HG03064 (cell line): ENCODE data around the gene ATF5.
"Not testable (repeated sequence)": the region's sequence is repeated elsewhere in the genome, so short reads cannot be mapped to it uniquely, and the experiment has no call there.

Source experiments
- ATAC-seq: cut with Tn5 transposase; IDR thresholded peaks from one replicate; pipeline ENCODE4 v1.9.1; 2021; ENCODE audit warnings: low read depth; ENCODE audit not compliant: unreplicated experiment

Gene ATF5

DNA sequence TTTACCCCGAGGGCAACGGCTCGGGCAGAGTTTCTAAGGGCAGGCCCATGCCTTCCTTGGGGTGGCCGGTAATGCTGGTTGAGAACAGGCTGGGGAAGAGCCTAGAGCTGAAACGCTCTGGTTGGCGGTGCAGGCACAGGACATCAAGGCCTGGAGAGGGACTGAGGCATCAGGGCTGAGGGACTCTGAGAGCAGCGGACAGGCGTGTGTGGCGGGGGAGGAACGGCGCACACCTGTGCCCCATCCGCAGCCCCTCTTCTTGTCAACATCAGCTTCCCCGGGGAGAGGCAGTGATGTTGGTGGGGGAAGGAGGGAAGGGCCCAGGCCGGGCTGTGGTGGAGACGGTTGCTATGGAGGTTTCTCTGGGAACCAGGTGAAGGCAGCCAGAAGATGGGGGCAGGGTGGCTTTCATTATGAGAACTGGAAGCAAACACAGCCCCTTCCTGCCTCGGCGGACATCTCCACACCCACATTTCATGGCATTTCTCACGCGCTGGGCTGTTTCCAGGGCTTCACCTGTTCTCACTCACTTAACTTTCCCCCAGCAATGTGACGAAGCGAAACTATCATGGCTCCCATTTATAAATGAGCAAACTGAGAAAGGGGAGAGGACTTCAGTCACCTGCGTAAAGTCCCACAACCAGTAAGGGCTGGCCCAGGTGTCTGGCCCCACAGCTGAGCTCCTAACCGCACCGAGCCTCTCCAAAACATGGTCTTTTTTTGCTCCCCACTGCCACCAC is 8.2 kb upstream of the ATF5 start:
- no peak for ATAC-seq

DNA sequence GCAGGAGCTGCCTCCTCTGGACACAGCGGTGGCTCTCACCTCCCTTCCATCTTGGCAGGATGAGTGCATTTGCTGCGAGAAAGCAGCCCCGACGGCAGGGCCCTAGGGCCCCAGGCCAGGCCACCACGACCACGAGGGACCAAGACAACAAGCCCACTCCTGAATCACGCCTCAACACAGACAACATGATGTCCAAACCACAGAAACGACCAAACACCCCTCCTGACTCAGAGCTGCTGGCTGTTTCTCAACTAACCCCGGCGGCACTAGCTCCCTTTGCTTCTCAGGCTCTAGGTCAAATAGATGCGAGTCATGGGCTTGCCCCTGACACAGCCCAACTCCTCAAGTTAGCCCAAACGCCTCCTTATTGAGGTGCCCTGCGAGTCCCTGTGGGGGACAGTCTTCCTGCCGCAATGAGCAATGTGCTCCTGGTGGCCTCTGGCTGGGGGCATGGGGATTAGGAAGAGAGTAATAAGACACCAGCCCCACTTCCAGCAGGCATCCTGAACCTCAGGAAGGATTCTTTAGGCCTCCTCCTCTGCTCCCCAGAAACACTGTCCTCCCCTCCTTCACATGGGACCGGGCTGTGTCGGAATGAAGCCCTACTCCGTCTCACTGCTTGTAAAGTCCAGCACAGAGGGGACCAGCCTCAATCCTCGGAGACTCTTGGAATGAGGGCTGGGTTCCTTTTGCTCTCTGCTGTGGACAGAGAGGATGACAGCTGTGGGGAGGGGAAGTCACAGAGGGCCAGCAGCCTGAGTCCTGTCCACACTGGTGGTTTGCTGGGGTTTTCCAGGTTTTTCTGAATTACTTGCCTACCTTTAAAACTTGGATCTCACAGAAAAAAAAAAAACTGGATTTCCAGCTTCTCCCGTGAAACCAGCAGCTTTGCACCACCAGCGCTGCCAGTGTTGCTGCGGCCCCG is 6.9 kb upstream of the ATF5 start:
- ATAC-seq: no peak

DNA sequence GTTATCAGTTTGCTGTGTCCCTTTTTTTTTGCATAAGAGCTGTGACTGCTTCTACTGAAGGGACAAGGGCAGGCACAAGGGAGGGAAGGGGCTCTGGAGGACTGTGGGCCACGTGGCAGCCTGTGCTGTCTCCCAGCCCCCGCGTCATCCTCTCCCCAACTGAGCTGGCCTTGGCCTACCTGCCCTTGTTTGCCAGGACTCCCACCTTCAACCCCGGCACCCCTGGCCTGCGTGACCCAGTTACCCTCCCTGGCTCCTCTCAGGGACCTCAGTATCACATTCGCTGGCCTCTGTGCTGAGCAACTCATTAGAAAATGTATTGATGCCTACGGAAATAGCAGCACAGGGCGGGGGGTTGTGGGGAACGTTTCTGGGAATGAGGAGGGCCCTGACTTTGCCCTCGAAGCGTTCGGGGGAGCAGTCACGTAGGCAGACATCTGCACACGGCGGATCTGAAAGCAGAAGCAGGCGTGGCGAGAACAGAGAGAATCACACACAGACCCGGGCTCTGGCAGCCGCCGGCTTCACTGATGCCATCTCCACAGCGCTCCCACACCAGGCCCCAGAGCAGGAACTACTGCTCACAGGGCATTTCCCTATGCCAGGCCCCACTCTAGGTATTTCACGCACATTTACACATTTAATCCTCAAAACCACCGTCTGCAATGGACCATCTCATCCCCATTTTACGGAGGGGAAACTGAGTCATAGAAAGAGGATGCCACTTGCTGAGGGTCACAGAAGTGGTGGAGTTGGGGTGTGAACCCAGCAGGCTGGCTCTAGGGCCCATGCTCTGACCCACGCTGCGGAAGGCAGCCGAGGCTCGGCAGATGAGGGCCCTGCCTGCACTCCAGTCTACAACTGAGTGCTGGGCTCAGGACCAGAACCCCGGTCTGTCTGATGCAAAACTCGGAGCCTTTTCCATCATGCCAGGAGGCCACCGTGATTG is 5.7 kb upstream of the ATF5 start:
- no peak for ATAC-seq

DNA sequence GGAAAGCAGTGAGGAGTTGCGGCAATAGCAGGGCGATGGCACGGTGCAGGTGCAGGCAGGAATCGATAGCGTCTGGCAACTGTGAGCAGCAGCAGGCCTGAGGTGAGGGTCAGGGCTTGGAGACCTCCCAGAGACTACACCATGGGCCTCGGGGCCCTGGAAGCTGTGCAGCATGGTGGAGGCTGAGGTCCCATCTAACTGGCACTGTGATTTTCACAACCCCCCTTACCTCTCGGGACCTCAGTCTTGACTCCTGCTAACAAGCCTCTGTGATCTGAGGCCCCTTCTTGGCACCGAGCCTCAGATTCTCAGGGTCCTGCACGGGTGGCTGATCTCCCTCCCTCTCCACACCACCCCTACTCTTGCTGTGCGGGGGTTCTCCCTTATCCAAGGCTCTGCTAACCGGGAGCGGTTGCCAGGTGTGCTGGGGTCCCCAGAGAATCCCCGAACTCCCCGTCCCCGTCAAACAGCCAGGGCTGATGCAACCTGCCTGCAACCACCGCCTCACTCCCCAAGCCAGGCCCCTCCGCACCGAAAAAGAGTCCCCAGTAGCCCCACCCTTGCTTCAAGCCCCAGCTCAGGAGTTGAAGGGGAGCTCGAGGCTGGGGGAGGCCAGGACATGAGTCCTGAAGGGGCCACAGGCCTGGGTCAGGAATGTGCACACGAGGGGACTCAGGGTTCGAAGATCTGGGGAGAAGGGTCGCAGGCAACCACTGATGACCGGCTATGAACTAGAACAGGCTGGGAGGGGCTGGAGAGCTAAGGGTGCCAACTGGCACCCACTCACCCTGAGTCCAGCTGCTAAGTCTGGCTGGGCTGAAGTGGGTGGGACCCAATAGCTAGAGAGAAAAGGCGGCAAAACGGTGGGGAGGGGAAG is 4.8 kb upstream of the ATF5 start:
- no peak for ATAC-seq

DNA sequence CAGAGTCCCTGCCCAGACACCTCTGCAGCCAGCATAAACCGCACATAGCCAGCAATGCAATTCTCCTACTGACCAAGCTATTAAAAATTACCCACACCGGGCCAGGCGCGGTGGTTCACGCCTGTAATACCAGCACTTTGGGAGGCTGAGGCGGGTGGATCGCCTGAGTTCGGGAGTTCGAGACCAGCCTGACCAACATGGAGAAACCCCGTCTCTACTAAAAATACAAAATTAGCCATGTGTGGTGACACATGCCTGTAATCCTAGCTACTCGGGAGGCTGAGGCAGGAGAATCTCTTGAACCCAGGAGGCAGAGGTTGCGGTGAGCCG is 4.2 kb upstream of the ATF5 start:
- not testable (repeated sequence) for ATAC-seq

DNA sequence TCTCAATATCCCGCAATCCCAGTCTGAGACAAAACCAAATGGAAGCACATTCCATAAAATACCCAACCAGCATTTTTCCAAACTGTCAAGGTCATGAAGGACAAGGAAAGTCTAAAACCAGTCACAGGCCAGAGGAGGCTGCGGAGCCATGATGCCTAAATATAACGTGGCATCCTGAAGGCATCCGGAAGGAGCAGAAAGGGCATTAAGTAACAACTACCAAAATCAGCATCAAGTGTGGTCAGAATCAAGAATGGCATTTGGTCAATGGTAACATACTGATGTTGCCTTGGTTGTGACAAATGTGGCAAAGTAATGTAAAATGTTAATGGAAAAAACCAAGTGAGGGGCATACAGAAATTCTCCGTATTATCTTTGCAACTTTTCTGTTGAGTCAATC is 3.5 kb upstream of the ATF5 start:
- ATAC-seq: no peak

DNA sequence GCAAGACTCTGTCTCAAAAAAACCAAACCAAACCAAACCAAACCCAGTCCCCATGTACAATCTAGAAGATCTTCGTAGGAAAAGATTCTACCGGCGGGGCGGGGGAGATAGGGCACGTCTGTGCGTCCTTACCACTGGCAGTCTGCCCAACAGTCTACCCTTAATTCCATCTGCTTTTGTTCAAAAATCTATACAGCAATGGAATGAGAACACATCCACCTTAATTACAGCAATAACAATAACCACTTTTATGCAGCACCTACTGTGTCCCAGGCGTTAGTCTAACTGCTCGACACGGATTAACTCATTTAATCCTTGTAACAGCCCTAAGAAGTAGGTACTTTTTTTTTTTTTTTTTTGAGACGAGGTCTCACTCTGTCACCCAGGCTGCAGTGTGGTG is 2.5 kb upstream of the ATF5 start:
- ATAC-seq: no peak

DNA sequence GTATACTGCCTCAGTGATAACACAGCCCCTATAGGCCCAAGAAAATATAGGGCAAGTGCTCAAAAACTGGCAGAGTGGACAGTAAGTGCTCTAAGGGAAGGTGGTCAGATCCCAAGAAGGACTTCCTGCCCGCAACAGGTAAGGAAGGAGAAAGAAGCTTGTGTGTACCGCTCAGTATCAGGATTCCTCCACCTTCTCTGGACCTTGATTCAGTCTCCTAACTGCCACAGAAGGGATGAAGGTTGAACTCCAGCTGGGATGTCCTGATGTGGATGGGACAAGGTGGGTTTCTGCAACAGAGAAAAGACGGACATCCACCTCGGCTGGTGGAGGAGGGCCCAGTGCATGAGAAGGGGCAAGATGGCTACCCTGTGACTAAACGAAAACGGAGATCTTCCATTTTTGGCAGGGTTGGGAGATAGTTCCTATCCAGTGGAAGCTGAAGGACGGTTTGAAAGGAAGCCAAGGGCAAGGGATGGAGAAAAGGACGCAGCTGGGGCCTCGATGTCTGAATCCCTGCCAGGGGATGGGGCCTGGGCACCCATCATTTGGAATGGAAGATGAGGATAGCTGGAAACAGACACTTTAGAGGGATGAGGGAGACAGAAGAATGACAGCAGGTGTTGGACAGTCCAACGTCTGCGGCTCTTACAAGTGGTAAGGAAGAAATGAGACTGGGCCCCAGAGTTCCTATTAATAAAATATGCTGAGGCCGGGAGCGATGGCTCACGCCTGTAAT is 1.3 kb upstream of the ATF5 start:
- no peak for ATAC-seq

DNA sequence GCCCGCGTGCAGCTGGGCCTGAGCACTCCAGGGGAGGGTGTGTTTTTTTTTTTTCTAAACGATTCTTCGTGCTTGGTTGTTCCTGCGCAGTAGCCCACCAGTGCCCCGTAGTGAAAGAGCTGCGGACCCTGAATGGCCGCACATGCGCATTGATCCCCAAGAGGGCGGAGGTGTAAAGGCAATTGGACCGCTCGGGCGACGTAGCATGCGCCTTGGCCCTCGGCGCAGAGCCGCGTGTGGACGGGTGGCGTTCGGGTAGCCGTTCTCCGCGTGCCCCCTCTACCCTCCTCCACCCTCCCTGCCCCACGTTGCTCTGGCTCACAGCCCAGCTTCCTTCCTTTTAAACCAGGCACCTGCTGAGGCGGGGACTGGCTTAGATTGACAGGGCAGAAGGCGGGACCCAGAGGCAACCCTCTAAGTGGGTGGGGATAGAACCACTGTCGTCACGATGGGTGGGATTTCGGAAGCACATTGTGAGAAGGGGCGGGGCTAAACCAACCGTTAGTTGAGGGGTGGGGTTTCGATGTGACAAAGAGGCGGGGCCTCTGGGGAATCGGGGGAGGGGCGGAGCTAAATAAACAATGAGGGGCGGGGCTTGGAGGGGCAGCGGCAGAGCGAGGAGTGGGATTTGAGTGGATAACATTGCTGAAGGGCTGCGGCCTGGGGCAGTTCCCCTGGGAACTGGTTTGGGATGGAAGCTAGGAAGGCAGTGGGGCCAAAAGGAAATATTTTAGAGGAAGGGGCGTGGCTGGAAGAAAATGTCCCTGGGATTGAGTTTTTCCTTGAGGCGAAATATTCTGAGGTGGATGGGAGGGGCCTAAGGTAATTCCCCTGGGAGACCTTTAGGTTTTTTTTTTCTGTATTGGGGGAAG is 842 bp downstream of the ATF5 start:
- peak; percentile 44 for ATAC-seq

DNA sequence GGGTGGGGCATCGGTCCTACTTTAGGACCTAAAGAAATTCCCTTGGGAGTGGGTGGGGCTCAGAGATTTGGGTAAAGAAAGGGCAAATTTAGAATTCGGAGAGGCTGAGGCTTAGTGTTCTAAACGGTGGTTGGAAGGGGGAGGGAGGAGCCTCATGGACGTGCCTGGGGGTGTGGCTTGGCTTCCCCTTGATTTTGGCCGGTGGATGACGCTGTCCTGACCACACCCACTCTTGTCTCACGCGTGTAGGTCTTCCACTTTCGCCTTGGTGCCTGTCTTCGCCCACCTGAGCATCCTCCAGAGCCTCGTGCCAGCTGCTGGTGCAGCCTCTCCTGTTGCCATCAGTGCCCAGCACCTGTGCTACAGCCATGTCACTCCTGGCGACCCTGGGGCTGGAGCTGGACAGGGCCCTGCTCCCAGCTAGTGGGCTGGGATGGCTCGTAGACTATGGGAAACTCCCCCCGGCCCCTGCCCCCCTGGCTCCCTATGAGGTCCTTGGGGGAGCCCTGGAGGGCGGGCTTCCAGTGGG is 1.5 kb downstream of the ATF5 start:
- no peak for ATAC-seq

DNA sequence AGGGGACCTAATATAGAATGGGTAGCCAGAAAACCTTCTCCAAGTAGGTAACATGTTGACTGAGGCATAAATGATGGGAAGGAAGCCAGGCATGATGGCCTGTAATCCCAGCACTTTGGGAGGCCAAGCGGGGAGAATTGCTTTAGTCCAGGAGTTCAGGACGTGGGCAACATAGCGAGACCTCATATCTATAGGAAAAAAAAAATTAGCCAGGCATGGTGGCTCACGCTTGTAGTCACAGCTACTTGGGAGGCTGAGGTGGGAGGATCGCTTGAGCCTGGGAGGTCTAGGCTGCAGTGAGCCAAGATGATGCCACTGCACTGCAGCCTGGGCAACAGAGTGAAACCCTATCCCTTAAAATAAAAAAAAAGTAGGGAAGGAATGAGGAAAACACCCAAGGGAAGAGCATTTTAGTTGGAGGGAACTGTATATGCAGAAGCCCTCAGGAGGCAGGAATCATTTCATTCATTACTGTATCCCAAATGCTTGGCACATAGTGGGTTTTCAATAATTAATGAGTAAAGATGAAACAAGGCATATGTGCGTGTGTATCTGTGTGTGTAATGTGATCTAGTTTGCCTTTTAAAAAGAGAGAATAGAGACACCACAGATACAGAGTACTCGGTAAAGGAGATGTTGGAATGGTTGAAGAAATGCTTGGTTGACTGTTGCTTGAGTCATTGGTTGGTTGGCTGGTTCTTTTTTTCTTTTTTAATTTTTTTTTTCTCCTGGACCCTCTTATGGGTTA is 2.5 kb downstream of the ATF5 start:
- ATAC-seq: no peak

DNA sequence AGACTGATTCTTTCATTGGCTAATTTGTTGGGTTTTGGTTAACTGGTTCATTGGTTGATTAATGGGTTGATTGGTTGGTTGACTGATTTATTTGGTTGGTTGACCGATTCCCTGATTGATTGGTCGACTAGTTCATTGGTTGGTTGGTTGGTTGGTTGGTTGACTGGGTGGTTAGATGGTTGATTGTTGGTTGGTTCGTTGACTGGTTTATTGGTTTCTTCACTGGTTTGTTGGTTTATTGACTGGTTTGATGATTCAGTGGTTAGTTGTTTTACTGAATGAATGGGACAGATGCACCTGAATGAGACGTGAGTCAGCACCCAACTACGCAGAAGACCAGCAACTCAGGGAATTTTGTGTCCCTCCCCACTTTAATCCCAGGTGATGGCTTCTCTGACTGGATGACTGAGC is 3.0 kb downstream of the ATF5 start:
- no peak for ATAC-seq

DNA sequence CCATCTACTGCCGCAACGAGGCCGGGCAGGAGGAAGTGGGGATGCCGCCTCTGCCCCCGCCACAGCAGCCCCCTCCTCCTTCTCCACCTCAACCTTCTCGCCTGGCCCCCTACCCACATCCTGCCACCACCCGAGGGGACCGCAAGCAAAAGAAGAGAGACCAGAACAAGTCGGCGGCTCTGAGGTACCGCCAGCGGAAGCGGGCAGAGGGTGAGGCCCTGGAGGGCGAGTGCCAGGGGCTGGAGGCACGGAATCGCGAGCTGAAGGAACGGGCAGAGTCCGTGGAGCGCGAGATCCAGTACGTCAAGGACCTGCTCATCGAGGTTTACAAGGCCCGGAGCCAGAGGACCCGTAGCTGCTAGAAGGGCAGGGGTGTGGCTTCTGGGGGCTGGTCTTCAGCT is 3.7 kb downstream of the ATF5 start:
- no peak for ATAC-seq

DNA sequence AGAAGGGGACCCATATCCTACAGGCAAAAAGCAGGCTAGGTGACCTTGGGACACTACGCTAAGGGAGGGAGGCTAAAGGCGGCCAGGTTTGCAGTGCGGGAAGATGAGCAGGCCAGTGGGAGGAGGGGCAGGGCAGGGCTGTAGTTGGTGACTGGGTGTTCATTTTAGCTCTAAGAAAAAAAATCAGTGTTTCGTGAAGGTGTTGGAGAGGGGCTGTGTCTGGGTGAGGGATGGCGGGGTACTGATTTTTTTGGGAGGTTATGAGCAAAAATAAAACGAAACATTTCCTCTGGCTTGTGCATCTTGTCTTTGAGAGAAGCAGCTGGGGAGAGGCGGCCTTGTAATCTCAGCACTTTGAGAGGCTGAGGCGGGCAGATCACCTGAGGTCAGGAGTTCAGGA is 4.6 kb downstream of the ATF5 start:
- no peak for ATAC-seq

DNA sequence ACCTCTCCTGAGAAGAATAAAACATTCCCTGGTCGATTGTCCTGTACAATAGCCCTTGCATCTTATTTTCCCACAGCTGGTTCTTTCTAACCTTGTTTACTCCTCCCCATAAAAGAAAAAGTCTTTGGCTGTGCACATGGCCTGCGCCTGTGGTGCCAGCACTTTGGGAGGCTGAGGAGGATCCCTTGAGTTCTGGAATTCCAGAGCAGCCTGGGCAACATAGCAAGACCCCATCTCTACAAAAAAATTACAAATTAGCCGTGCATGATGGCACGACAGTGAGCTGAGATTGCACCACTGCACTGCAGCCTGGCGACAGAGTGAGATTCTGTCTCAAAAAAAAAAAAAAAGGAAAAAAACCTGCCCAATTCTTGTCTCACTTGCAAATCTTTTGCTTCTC is 7.5 kb downstream of the ATF5 start:
- ATAC-seq: no peak

DNA sequence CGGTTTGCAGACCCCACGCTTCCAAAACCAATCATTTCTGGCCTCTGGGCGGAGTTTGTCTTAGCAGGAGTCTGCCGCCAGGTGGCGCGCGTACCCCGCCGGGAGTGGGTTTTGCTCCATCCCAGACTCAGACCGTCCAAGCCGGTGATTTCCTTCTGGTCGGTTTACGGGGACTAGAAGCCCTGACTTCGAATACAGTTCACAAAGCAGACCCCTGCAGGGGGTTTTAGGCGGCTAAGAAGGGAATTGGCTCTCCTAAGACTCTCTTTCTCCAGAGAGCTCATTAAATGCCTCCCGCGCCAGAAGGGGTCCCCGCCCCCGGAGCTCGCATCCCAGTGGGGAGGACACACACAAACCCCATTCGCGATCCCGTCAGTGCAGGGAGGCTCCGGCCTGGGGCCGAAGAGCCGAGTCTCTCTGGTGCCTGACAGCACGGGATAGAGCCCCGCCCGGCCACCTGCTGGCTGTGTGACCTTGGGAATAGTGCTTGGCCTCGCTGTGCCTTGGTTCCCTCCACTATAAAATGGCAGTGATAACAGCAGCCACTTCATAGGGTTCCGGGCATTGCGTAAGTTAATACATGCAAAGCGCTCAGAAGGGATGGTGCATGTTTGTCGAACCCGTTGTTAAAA is 8.9 kb downstream of the ATF5 start:
- no peak for ATAC-seq

DNA sequence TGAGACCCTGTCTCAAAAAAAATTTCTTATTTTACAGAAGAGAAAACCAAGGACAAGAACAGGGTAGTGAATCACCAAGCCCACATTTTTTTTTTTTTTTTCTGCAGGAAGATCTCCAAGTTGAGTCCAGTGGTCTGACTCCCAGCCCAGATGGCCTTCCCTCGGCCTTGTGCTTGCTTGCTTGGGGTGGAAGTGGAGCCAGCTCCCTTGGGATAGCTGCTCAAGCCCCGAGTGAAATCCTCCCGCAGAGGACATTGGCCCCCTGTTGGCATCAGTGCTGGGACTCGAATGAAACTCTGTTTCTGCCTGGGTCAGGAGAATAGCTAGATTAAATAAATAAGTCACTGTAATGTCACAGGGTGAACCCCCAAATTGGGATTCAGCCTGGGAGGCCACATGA is 9.7 kb downstream of the ATF5 start:
- no peak for ATAC-seq
